ENCODE measurements around the gene PIPOX. TPM values are rescaled to one million over a fixed set of nuclear protein-coding genes. Genes with fewer than 3 reads are reported as not detected.

PIPOX gene
- total and polyA plus RNA-seq, 2 of the 8 experiments (the other 6 are each of a cell fraction or from before 2014, with no cell fraction given), result 57.2 to 99.6 TPM

DNA sequence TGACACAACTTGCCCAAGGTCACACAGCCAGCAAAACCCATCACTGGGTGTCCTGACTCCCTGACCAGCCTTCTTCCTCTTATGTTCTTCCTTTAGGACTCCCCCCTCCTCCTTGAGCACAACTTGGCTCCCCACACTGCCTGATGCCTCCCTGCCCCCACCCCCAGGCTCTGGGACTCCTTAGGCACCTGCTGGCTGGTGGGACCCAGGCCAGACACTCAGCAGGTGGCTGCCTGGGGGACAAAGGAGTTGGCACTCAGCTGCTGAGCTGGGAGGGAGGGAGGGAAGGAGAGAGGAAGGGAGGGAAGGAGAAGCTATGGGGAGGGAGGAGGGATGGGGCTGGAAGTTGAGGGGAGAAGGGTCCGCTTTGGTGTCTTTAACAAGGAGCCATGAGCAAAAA lies 45.1 kb upstream of the PIPOX start:
- H2BK20ac ChIP-seq (ENCODE audit: low read length), result no peak overlapping the region
- WGBS, 2 experiments (ENCODE audit: extremely low coverage in 1 of 2, insufficient coverage in 1 of 2, insufficient read length in 1 of 2, insufficient replicate concordance in 2 of 2, low coverage in 1 of 2, low lambda C conversion rate in 2 of 2, missing lambda C conversion rate in 1 of 2), result no CpG with 5 or more reads among the region's 1 CpG
- H3K36me3 ChIP-seq (ENCODE audit: control insufficient read depth in 2 of 4, insufficient read depth in 4 of 4, low read length in 3 of 4), result no peaks in the 10 kb centered on the region
- H3K4me2 ChIP-seq (ENCODE audit: insufficient read depth in 1 of 2, low read depth in 2 of 2, low read length in 2 of 2), result peak overlapping the region in 1 of 2 experiments; percentile 17; a peak in 1 of 4 replicates
- DNase-seq (ENCODE audit: low read depth in 1 of 2, low spot score in 2 of 2) (no peak), FAIRE-seq (no peak)
- no peaks in the 10 kb centered on the region for H3K9me3 ChIP-seq (ENCODE audit: insufficient read depth in 2 of 2, low read depth in 1 of 2, low read length in 1 of 2)
- H2AFZ ChIP-seq (ENCODE audit: low read length), result no peak overlapping the region
- 0 out of 2 replicates have a peak overlapping the region, but pooled peaks have one; percentile 27 for H2BK12ac ChIP-seq (ENCODE audit: low read depth, low read length)
- no peaks in the 10 kb centered on the region for H4K20me1 ChIP-seq (replicated peaks in 1 of 2; ENCODE audit: control insufficient read depth in 1 of 2, insufficient read depth in 2 of 2, low read length in 2 of 2)
- H3K23me2 ChIP-seq (ENCODE audit: low read depth, low read length), result no peaks in the 10 kb centered on the region
- no peak overlapping the region for H4K8ac ChIP-seq (ENCODE audit: extremely low read depth, insufficient read depth, low read length)
- ChIA-PET POLR2A (ENCODE audit: partially characterized antibody) (interaction anchor here (0.8 to 2.3 kb wide), 3 partner anchors 11 to 34 kb away, joined by 3 to 7 read pairs (median 4); no protein-coding TSS in a partner anchor), CTCF (ENCODE audit: partially characterized antibody) (interaction anchor here (0.7 to 17.9 kb wide), 6 partner anchors 16 to 117 kb away, joined by 3 to 239 read pairs (median 3); no protein-coding TSS in a partner anchor)
- no peak overlapping the region for H3K23ac ChIP-seq (ENCODE audit: insufficient read length)
- no peaks in the 10 kb centered on the region for H3K79me2 ChIP-seq (ENCODE audit: control insufficient read depth in 1 of 2, insufficient read depth in 2 of 2, low read length in 2 of 2)
- H3K79me1 ChIP-seq (ENCODE audit: low read depth, low read length), result no peaks in the 10 kb centered on the region
- H4K5ac ChIP-seq (ENCODE audit: insufficient read length, low read depth, low read length), result no peak overlapping the region
- no peak overlapping the region for H3K4me3 ChIP-seq (ENCODE audit: extremely low read depth in 1 of 4, insufficient read depth in 2 of 4, low read depth in 3 of 4, low read length in 4 of 4)
- no peak overlapping the region for H3K14ac ChIP-seq (ENCODE audit: insufficient read length)
- H2BK5ac ChIP-seq (ENCODE audit: low read depth, low read length), result no peak overlapping the region
- no peak overlapping the region for H3K4ac ChIP-seq (replicated peaks; ENCODE audit: insufficient read length, low read depth, low read length)
- H2AK5ac ChIP-seq (ENCODE audit: low read depth, low read length), result no peak overlapping the region
- H4K91ac ChIP-seq (replicated peaks; ENCODE audit: insufficient read length, low read length), result no peak overlapping the region
- no peak overlapping the region for H3K56ac ChIP-seq (replicated peaks; ENCODE audit: insufficient read length, low read depth, low read length)
- H3K18ac ChIP-seq (ENCODE audit: extremely low read depth, low read length), result no peak overlapping the region; the same call in 1 of the 2 replicates
- H3K27ac ChIP-seq (ENCODE audit: low read depth, low read length), result no peak overlapping the region
- H3K9ac ChIP-seq (replicated peaks in 1 of 4; ENCODE audit: extremely low read depth in 1 of 4, low read depth in 3 of 4, low read length in 3 of 4), result no peak overlapping the region
- no peak overlapping the region for H2BK120ac ChIP-seq (replicated peaks; ENCODE audit: low read depth, low read length)
- H3K4me1 ChIP-seq (replicated peaks in 1 of 4; ENCODE audit: control insufficient read depth in 3 of 4, insufficient read depth in 4 of 4, low read length in 3 of 4), result peaks cover 4 to 31% (median 20%) of the 10 kb centered on the region in 4 experiments
- no peak overlapping the region; the same call in 1 of the 2 replicates for H2BK15ac ChIP-seq (ENCODE audit: low read length)
- H3K27me3 ChIP-seq (replicated peaks in 1 of 4; ENCODE audit: control insufficient read depth in 3 of 4, extremely low read depth in 1 of 4, insufficient read depth in 3 of 4, low read length in 3 of 4), result no peaks in the 10 kb centered on the region; a peak in 3 of 7 replicates
- TF ChIP-seq GABPA (IDR thresholded peaks at IDR 0.05; ENCODE audit: borderline replicate concordance, insufficient read depth, low read length), result no peak
- no peak for TF ChIP-seq ZNF274 (IDR thresholded peaks at IDR 0.05; ENCODE audit: borderline replicate concordance, extremely low read depth, low read length)
- no peak for TF ChIP-seq TCF12 (IDR thresholded peaks at IDR 0.05; ENCODE audit: low read depth, low read length)
- TF ChIP-seq SP2 (IDR thresholded peaks at IDR 0.05; ENCODE audit: low read length), result no peak
- TF ChIP-seq CTBP2 (IDR thresholded peaks at IDR 0.05; ENCODE audit: borderline replicate concordance, insufficient read depth, insufficient read length, low read length), result no peak
- no peak for TF ChIP-seq POLR2AphosphoS5 (IDR thresholded peaks at IDR 0.05; ENCODE audit: low read depth, low read length)
- no peak for TF ChIP-seq SIN3A (conservative IDR thresholded peaks at IDR 0.05 in 1 of 2, IDR thresholded peaks at IDR 0.05 in 1 of 2; ENCODE audit: low read depth in 1 of 2, low read length in 2 of 2)
- TF ChIP-seq, protein P1, sequence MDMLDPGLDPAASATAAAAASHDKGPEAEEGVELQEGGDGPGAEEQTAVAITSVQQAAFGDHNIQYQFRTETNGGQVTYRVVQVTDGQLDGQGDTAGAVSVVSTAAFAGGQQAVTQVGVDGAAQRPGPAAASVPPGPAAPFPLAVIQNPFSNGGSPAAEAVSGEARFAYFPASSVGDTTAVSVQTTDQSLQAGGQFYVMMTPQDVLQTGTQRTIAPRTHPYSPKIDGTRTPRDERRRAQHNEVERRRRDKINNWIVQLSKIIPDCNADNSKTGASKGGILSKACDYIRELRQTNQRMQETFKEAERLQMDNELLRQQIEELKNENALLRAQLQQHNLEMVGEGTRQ (IDR thresholded peaks at IDR 0.05; ENCODE audit: low read length), result no peak
- TF ChIP-seq YY1 (IDR thresholded peaks at IDR 0.05; ENCODE audit: low read depth, low read length), result no peak
- TF ChIP-seq HDAC2 (IDR thresholded peaks at IDR 0.05; ENCODE audit: borderline replicate concordance in 1 of 2, low read depth in 2 of 2, low read length in 2 of 2), result no peak
- TF ChIP-seq BACH1 (IDR thresholded peaks at IDR 0.05; ENCODE audit: low read length), result no peak
- TF ChIP-seq, protein P2, sequence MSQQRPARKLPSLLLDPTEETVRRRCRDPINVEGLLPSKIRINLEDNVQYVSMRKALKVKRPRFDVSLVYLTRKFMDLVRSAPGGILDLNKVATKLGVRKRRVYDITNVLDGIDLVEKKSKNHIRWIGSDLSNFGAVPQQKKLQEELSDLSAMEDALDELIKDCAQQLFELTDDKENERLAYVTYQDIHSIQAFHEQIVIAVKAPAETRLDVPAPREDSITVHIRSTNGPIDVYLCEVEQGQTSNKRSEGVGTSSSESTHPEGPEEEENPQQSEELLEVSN (IDR thresholded peaks at IDR 0.05), result no peak
